Chondrocyte (in vitro differentiated cells): ENCODE data around the gene SRSF1. TPM values are rescaled to one million over a fixed set of nuclear protein-coding genes. Genes with fewer than 3 reads are reported as not detected.
"Not testable (repeated sequence)": the region's sequence is repeated elsewhere in the genome, so short reads cannot be mapped to it uniquely, and the experiment has no call there.

Experiments
- DNase-seq: peaks from one replicate; pipeline ENCODE4 v3.0.0; 2021; ENCODE audit warnings: mixed read lengths, low spot score
- H3K27ac Mint-ChIP-seq: one replicate; pipeline ENCODE4 v1.8.0; 2021; ENCODE audit warnings: mild to moderate bottlenecking, moderate library complexity, mixed read lengths; ENCODE audit not compliant: unreplicated experiment
- H3K27me3 Mint-ChIP-seq: 2 replicates; pipeline ENCODE4 v1.8.0; 2021; ENCODE audit warnings: low read depth, mixed read lengths
- H3K36me3 Mint-ChIP-seq: 2 replicates; pipeline ENCODE4 v1.8.0; 2021; ENCODE audit warnings: low read depth, mixed read lengths
- H3K4me1 Mint-ChIP-seq: 2 replicates; pipeline ENCODE4 v1.8.0; 2021; ENCODE audit warnings: low read depth, mild to moderate bottlenecking, mixed read lengths
- H3K4me3 Mint-ChIP-seq: one replicate; pipeline ENCODE4 v1.8.0; 2021; ENCODE audit warnings: mild to moderate bottlenecking, moderate library complexity, mixed read lengths; ENCODE audit not compliant: unreplicated experiment
- H3K9me3 Mint-ChIP-seq: 2 replicates; pipeline ENCODE4 v1.8.0; 2021; ENCODE audit warnings: low read depth, mixed read lengths
- total RNA-seq: library from RNA; stranded (reverse); gene quantifications from 3 replicates; pipeline ENCODE4 v1.2.1, GENCODE V29; 2021
- TF ChIP-seq, protein P1 (sequence below): fragments of 200-600 bp; sonication (generic); IDR thresholded peaks from 2 replicates; pipeline ENCODE4 v1.5.0; 2021; ENCODE audit warnings: antibody characterized with exemption, mild to moderate bottlenecking, moderate library complexity

SRSF1 gene
- total RNA-seq, 1 donor from 2014 or later = 115 TPM

DNA sequence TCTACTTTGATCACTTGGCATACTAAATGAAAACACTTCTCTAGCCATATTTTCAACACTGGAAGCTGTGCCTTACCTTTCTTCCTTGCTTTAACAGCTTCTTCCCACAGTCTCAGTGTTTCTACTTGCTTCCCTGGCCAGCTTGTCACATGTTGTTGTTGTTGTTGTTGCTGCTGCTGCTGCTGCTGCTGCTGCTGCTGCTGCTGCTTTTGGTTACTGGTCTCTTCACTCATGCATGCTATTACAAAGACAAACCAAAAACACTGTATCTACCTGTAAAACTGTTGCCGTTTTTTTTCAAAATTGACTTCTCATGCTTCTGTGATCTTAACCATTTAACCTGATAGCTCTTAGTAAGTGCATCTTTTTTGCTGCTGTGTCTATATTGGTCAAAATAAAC lies 28.0 kb downstream of the SRSF1 start:
- TF ChIP-seq, protein P1, sequence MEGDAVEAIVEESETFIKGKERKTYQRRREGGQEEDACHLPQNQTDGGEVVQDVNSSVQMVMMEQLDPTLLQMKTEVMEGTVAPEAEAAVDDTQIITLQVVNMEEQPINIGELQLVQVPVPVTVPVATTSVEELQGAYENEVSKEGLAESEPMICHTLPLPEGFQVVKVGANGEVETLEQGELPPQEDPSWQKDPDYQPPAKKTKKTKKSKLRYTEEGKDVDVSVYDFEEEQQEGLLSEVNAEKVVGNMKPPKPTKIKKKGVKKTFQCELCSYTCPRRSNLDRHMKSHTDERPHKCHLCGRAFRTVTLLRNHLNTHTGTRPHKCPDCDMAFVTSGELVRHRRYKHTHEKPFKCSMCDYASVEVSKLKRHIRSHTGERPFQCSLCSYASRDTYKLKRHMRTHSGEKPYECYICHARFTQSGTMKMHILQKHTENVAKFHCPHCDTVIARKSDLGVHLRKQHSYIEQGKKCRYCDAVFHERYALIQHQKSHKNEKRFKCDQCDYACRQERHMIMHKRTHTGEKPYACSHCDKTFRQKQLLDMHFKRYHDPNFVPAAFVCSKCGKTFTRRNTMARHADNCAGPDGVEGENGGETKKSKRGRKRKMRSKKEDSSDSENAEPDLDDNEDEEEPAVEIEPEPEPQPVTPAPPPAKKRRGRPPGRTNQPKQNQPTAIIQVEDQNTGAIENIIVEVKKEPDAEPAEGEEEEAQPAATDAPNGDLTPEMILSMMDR = no peak
- H3K36me3 Mint-ChIP-seq = peaks cover 44% of the 10 kb centered on the region
- H3K27me3 Mint-ChIP-seq = no peaks in the 10 kb centered on the region
- no peak overlapping the region for H3K27ac Mint-ChIP-seq
- H3K4me1 Mint-ChIP-seq = peaks cover 17% of the 10 kb centered on the region
- no peak overlapping the region for H3K4me3 Mint-ChIP-seq
- no peak for DNase-seq
- H3K9me3 Mint-ChIP-seq = no peaks in the 10 kb centered on the region

DNA sequence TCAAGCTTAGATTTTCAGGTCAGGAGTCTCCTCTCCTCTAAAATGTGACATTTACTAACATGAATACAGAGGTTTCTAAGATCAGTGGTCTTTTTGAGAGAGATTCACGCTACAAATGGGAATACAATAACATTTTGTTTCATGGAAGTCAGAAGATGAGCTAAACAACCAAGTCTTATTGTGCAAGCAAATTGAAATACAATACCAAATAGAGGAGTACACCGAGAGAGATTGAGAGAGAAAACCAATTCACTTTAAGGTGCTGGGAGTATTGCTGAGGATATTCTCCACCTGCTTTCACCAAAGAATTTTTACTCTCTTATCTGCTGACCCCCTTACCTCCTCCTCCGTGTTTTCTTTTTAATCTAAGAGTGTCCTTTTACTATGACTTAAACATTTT lies 30.5 kb downstream of the SRSF1 start:
- Mint-ChIP-seq H3K36me3 (peaks cover 46% of the 10 kb centered on the region), H3K27ac (no peak overlapping the region), H3K27me3 (no peaks in the 10 kb centered on the region), H3K9me3 (no peaks in the 10 kb centered on the region), H3K4me1 (no peaks in the 10 kb centered on the region), H3K4me3 (no peak overlapping the region)
- no peak for DNase-seq
- TF ChIP-seq, protein P1 = no peak

GRCh38 chr17:57975044-57975443 lies 32.0 kb downstream of the SRSF1 start:
- DNase-seq = no peak
- H3K36me3 Mint-ChIP-seq = peaks cover 39% of the 10 kb centered on the region
- H3K4me3 Mint-ChIP-seq = no peak overlapping the region
- TF ChIP-seq, protein P1 = no peak
- H3K9me3 Mint-ChIP-seq = no peaks in the 10 kb centered on the region
- H3K27me3 Mint-ChIP-seq = no peaks in the 10 kb centered on the region
- no peak overlapping the region for H3K27ac Mint-ChIP-seq
- H3K4me1 Mint-ChIP-seq = peaks cover 8% of the 10 kb centered on the region

DNA sequence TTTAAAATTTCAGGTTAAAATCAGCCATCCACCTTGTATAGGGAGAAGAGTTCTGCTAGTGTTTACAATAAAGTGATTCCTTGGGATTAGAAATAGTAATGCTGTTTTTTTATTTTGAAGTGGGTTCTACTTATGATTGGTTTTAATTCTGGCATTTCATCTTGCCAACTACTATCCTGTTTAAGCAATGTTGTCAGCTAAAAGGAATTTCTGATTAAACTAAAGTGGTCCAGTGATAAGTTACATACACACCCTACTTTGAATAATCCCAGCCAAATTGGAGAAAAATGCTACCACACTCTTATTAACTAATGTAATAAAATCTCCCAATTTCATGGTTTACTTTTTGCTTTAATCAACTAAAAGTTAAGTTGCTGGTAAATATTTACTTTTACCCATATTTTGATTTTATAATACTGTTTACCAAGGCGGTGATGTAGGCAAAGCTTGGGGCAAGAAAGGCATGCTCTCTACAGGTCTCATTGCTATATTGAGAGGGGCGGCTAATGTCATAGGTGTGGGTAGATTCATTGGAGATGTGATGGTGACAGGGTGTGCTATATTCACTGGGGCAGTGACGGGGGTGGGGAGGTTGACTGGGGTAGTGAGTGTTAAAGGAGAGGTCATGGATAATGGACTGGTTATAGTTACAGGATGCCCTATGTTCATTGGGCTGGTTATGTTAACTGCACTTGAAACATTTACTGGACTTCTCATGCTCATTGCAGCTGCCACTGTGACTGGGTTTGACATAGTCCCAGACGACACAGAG lies 32.8 kb downstream of the SRSF1 start:
- DNase-seq, H3K27ac Mint-ChIP-seq, H3K9me3 Mint-ChIP-seq, H3K4me1 Mint-ChIP-seq, H3K27me3 Mint-ChIP-seq, H3K4me3 Mint-ChIP-seq: not testable (repeated sequence)
- peaks cover 38% of the 10 kb centered on the region for H3K36me3 Mint-ChIP-seq

- Mint-ChIP-seq H3K27ac (no peak overlapping the region), H3K9me3 (no peaks in the 10 kb centered on the region), H3K36me3 (peaks cover 25% of the 10 kb centered on the region), H3K4me3 (no peak overlapping the region), H3K27me3 (no peaks in the 10 kb centered on the region), H3K4me1 (peaks cover 8% of the 10 kb centered on the region)
- DNase-seq = no peak
- TF ChIP-seq, protein P1 = no peak
Measured at GRCh38 chr17:57972151-57972550, 34.9 kb downstream of the SRSF1 start.

DNA sequence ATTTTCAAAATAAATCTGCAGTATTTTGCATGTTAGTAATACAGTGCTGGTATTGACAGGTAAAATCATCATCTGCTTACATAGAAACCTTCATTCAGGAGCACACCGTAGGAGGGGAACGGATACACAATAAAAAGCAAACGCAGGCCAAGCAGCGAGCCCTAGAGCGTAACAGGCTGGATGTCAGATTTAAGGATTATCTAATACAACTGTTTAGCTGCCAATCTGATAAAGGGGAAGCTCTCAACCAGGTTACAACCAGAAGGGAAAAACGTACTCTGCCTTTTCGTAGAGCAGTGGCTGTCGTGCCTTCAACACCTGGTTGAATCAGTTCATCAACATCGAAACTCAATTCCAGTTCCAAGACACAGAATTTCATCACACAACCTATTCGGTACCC lies 35.5 kb downstream of the SRSF1 start:
- H3K27ac Mint-ChIP-seq = no peak overlapping the region
- H3K4me1 Mint-ChIP-seq = peaks cover 8% of the 10 kb centered on the region
- no peak for DNase-seq
- TF ChIP-seq, protein P1 = no peak
- H3K9me3 Mint-ChIP-seq = no peaks in the 10 kb centered on the region
- H3K27me3 Mint-ChIP-seq = no peaks in the 10 kb centered on the region
- H3K36me3 Mint-ChIP-seq = peaks cover 22% of the 10 kb centered on the region
- H3K4me3 Mint-ChIP-seq = no peak overlapping the region
